ENCODE measurements around the gene ZBTB25. TPM values are rescaled to one million over a fixed set of nuclear protein-coding genes. Genes with fewer than 3 reads are reported as not detected.

The ZBTB25 gene
- total and polyA plus RNA-seq, 4 donors: 13.3 to 18.2 (median 16.3) TPM

GRCh38 chr14:64410084-64410774 lies 93.4 kb downstream of the ZBTB25 start:
- Histone ChIP-seq H3K4me1 (ENCODE audit: control insufficient read depth, insufficient read depth, low read length) (no peaks in the 10 kb centered on the region), H3K27me3 (ENCODE audit: control insufficient read depth, insufficient read depth, low read length) (no peaks in the 10 kb centered on the region), H3K27ac (ENCODE audit: low read depth, low read length) (no peak overlapping the region), H3K4me3 (ENCODE audit: low read depth, low read length) (no peak overlapping the region), H3K9me3 (ENCODE audit: control insufficient read depth, insufficient read depth, low read length) (no peaks in the 10 kb centered on the region), H3K36me3 (ENCODE audit: control insufficient read depth, insufficient read depth, low read length) (peaks cover 20% of the 10 kb centered on the region)
- 53% methylated on average over 3 of the region's 5 CpGs for WGBS (ENCODE audit: insufficient coverage)
- DNase-seq (ENCODE audit: low read depth in 4 of 6, low spot score in 6 of 6): no peak

DNA sequence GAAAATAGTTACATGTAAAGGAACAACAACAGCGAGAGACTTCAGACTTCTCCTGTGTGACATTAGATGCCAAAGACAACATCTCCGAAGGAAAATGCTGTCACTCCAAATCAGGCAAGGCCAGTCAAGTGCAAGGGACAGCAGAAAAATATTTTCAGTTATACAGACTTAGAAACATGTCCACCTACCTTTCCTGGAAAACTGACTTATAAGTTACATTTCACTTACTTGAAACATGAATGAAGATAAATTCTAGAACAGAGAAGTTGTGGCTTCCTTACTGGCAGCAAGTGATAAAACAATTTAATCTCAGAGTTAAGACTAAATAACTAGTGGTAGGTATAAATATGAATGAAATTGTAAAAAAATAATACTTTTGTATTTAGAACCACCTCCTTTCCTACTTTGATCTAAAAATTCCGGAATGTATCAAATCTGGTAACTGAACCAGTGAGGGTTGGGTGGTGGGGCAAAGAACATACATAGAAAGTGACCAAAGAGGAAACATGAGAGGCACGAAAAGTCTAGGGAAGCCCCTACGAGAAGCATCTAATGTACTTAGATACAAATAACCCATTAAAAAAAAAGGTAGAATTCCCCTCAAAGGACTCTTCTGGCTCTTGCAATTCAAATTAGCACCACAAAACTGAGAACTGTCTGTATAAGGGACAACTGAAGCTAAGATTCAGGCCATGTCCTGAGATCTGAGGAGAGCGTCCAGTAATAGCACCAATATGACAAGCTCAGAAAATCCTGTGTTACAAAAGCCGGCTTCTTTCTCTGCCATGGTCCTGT lies 94.3 kb downstream of the ZBTB25 start:
- Histone ChIP-seq H3K27ac (ENCODE audit: low read depth, low read length) (no peak overlapping the region), H3K9me3 (ENCODE audit: control insufficient read depth, insufficient read depth, low read length) (no peaks in the 10 kb centered on the region), H3K27me3 (ENCODE audit: control insufficient read depth, insufficient read depth, low read length) (no peaks in the 10 kb centered on the region), H3K4me3 (ENCODE audit: low read depth, low read length) (no peak overlapping the region), H3K36me3 (ENCODE audit: control insufficient read depth, insufficient read depth, low read length) (peaks cover 15% of the 10 kb centered on the region), H3K4me1 (ENCODE audit: control insufficient read depth, insufficient read depth, low read length) (no peaks in the 10 kb centered on the region)
- no peak for DNase-seq (ENCODE audit: low read depth in 4 of 6, low spot score in 6 of 6)
- WGBS (ENCODE audit: insufficient coverage): 89% methylated on average over 4 of the region's 7 CpGs

DNA sequence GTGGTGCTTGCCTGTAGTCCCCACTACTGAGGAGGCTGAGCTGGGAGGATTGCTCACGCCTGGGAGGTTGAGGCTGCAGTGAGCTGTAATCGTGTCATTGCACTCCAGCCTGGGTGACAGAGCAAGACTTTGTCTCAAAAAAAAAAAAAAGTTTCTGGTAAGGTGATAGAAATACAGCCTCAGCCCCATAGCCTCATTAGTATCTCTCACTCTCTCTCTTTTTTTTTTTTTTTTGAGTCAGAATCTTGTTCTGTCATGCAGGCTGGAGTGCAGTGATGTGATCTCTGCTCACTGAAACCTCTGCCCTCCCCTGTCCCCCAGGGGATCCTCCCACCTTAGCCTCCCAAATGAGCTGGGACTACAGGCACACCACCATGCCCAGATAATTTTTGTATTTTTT lies 96.3 kb downstream of the ZBTB25 start:
- H3K27me3 ChIP-seq (ENCODE audit: control insufficient read depth, insufficient read depth, low read length): no peaks in the 10 kb centered on the region
- no peak overlapping the region for H3K27ac ChIP-seq (ENCODE audit: low read depth, low read length)
- WGBS (ENCODE audit: insufficient coverage): 100% methylated on average over 1 of the region's 2 CpGs
- no peaks in the 10 kb centered on the region for H3K4me1 ChIP-seq (ENCODE audit: control insufficient read depth, insufficient read depth, low read length)
- DNase-seq (ENCODE audit: low read depth in 4 of 6, low spot score in 6 of 6): no peak
- H3K4me3 ChIP-seq (ENCODE audit: low read depth, low read length): no peak overlapping the region
- H3K9me3 ChIP-seq (ENCODE audit: control insufficient read depth, insufficient read depth, low read length): no peaks in the 10 kb centered on the region
- peaks cover 8% of the 10 kb centered on the region for H3K36me3 ChIP-seq (ENCODE audit: control insufficient read depth, insufficient read depth, low read length)

DNA sequence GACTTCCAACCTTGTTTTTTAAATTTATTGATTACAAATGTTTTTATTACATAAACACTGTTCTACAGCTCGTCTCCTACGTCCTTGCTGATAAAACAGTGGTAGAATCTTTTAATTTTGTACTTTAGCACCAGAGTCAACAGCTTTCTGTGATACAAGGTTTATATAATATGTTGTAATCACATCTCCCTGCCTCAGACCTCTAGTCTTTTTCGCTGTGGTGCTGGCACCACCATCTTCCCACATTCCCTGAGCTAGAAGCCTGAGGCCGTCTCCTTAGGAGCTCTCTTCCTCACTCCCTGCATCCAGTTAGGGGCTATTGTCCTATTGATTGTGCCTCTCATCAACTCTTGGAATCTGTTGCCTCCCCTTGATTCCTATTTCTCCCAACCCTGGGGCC lies 98.3 kb downstream of the ZBTB25 start:
- 100% methylated on average over 2 of the region's 4 CpGs for WGBS (ENCODE audit: insufficient coverage)
- Histone ChIP-seq H3K4me1 (ENCODE audit: control insufficient read depth, insufficient read depth, low read length) (peaks cover 3% of the 10 kb centered on the region), H3K27ac (ENCODE audit: low read depth, low read length) (no peak overlapping the region), H3K36me3 (ENCODE audit: control insufficient read depth, insufficient read depth, low read length) (peaks cover 3% of the 10 kb centered on the region), H3K4me3 (ENCODE audit: low read depth, low read length) (no peak overlapping the region), H3K27me3 (ENCODE audit: control insufficient read depth, insufficient read depth, low read length) (no peaks in the 10 kb centered on the region), H3K9me3 (ENCODE audit: control insufficient read depth, insufficient read depth, low read length) (no peaks in the 10 kb centered on the region)
- no peak for DNase-seq (ENCODE audit: low read depth in 4 of 6, low spot score in 6 of 6)

DNA sequence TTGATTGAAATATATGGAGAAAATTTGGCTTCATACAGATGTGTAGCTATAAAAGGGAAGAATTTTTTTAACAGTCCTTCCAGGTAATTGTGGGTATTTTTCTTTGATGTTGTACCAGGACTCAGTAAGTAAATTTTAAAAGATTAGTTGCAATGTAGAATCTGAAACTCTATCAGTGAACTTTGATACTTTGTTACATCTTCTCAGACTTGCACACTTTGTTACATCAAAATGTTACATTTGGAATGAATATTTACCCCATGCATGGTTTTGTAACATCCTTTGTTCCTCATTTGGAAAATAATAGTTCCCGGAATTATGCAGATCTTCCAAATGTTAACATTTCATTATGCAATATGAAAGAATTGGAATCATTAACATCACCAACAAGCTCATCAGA lies 101.7 kb downstream of the ZBTB25 start:
- H3K9me3 ChIP-seq (ENCODE audit: control insufficient read depth, insufficient read depth, low read length): no peaks in the 10 kb centered on the region
- no peaks in the 10 kb centered on the region for H3K27me3 ChIP-seq (ENCODE audit: control insufficient read depth, insufficient read depth, low read length)
- H3K27ac ChIP-seq (ENCODE audit: low read depth, low read length): no peak overlapping the region
- peaks cover 3% of the 10 kb centered on the region for H3K4me1 ChIP-seq (ENCODE audit: control insufficient read depth, insufficient read depth, low read length)
- WGBS (ENCODE audit: insufficient coverage): no CpG with 5 or more reads among the region's 1 CpG
- no peak for DNase-seq (ENCODE audit: low read depth in 4 of 6, low spot score in 6 of 6)
- H3K4me3 ChIP-seq (ENCODE audit: low read depth, low read length): no peak overlapping the region
- peaks cover 2% of the 10 kb centered on the region for H3K36me3 ChIP-seq (ENCODE audit: control insufficient read depth, insufficient read depth, low read length)

DNA sequence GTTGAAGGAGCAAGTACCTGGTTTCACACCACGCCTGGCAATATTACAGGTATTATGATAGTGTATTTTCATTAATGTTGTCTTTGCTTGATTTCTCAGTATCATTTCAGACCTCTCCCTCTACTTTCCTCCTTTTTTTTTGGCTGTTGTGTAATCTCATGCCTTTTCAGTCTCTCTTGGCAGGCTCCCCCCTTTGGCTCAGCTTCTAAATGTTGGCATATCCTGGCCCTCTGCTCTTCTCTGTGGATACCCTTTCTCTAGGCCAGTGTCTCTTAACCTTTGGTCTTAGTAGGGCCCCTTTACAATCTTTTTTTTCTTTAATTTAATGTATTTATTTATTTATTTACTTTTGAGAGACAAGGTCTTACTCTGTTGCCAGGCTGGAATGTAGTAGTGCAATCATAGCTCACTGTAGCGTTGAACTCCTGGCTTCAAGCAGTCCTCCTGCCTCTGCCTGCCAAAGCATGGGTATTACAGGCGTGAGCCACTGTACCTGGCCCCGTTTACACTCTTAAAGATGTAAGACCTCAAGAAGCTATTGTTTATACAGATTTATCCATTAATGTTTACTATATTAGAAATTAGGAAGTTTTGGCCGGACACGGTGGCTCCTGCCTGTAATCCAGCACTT lies 102.7 kb downstream of the ZBTB25 start:
- peak in 2 of 6 donors; percentile 23 to 65 for DNase-seq (ENCODE audit: low read depth in 4 of 6, low spot score in 6 of 6)
- WGBS (ENCODE audit: insufficient coverage): 57% methylated on average over 1 of the region's 6 CpGs
- H3K27me3 ChIP-seq (ENCODE audit: control insufficient read depth, insufficient read depth, low read length): no peaks in the 10 kb centered on the region
- no peaks in the 10 kb centered on the region for H3K9me3 ChIP-seq (ENCODE audit: control insufficient read depth, insufficient read depth, low read length)
- H3K4me3 ChIP-seq (ENCODE audit: low read depth, low read length): no peak overlapping the region
- peaks cover 3% of the 10 kb centered on the region for H3K4me1 ChIP-seq (ENCODE audit: control insufficient read depth, insufficient read depth, low read length)
- peaks cover 2% of the 10 kb centered on the region for H3K36me3 ChIP-seq (ENCODE audit: control insufficient read depth, insufficient read depth, low read length)
- no peak overlapping the region for H3K27ac ChIP-seq (ENCODE audit: low read depth, low read length)

Small RNA genes lying within 50 kb of the gene (small RNA-seq; reads per million reads assigned to genes)
- not detected for gene AL049869.4 (ENCODE audit: low replicate concordance)

Other genes starting within 250 kb of the ZBTB25 start
- gene ESR2, start 209.5 kb downstream of the ZBTB25 start, total RNA-seq: under 1 TPM; 0.69 to 0.77 TPM
- gene ESR2, start 209.5 kb downstream of the ZBTB25 start, polyA plus RNA-seq (ENCODE audit: insufficient read length in 2 of 2): under 1 TPM; 0.52 to 0.80 TPM
- 10 to 100 TPM; 30.4 to 34.8 TPM for gene MTHFD1, start 115.5 kb downstream of the ZBTB25 start, total RNA-seq
- gene MTHFD1, start 115.5 kb downstream of the ZBTB25 start, polyA plus RNA-seq (ENCODE audit: insufficient read length in 2 of 2): 10 to 100 TPM; 71.5 to 83.3 TPM
- 10 to 100 TPM in 1 of 2 donors, 1 to 10 TPM in 1; 3.0 to 10.7 TPM for gene AKAP5, start 38.3 kb downstream of the ZBTB25 start, total RNA-seq
- 1 to 10 TPM; 6.8 to 7.9 TPM for gene AKAP5, start 38.3 kb downstream of the ZBTB25 start, polyA plus RNA-seq (ENCODE audit: insufficient read length in 2 of 2)
- gene ZBTB1, start 932 bp upstream of the ZBTB25 start, total RNA-seq: 10 to 100 TPM; 59.3 to 75.1 TPM
- 10 to 100 TPM; 35.7 to 39.0 TPM for gene ZBTB1, start 932 bp upstream of the ZBTB25 start, polyA plus RNA-seq (ENCODE audit: insufficient read length in 2 of 2)
- gene HSPA2, start 36.9 kb upstream of the ZBTB25 start, total RNA-seq: 10 to 100 TPM; 41.5 to 50.0 TPM
- 10 to 100 TPM; 33.7 to 38.3 TPM for gene HSPA2, start 36.9 kb upstream of the ZBTB25 start, polyA plus RNA-seq (ENCODE audit: insufficient read length in 2 of 2)
- 1 to 10 TPM; 1.4 TPM for gene PPP1R36, start 46.1 kb upstream of the ZBTB25 start, total RNA-seq
- 1 to 10 TPM in 1 of 2 donors, under 1 TPM in 1; 0.49 to 1.6 TPM for gene PPP1R36, start 46.1 kb upstream of the ZBTB25 start, polyA plus RNA-seq (ENCODE audit: insufficient read length in 2 of 2)
- 10 to 100 TPM; 32.1 to 45.6 TPM for gene PLEKHG3, start 200.6 kb upstream of the ZBTB25 start, total RNA-seq
- 10 to 100 TPM; 38.7 to 53.9 TPM for gene PLEKHG3, start 200.6 kb upstream of the ZBTB25 start, polyA plus RNA-seq (ENCODE audit: insufficient read length in 2 of 2)

All from spinal cord (tissue), 10 donors.